Measurements from ENCODE around the gene PAIP1. TPM values are rescaled to one million over a fixed set of nuclear protein-coding genes. Genes with fewer than 3 reads are reported as not detected.

The PAIP1 gene
- total and polyA plus RNA-seq, 2 experiments from 2014 or later = 151 to 298 TPM

DNA sequence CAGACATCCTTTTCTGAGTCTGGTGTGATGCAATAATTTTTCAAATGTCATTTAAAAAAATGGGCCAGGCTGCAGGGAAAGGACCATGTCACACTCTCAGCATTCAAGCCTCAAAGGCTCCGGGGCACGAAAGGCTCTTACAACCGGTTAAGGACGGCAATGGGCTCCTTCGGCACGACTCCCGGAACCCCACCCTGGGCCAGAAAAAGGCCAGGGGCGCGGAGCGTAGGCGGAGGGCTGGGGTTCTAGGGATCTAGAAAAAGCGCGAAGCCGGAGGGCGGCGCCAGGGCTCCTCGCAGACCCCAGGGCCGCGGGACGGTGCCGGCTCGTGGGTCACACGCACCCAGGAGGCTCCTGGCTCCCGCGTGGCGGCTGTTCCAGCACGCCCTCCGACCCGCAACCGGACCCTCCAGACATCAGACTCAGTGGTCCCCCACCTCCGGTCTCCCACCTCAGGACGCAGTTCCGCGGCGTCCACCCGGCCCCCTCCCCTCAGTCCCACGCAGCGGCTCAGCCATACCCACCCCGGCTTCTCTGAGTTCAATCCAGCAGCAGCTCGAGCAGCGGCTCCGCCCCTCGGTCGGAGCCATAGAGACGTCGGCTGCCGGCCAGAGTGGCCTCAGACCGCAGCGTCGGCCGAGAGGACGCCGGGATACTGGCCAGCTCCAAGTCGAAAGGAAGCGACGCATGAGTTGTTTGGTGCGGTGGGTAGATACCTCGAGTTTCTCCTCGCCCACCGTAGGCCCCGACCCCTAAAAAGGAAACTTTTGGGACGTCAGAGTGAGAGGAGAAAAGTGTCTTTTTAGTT lies 73.4 kb downstream of the PAIP1 start, which contains the start of gene TMEM267:
TSS of gene TMEM267 (minus strand) at position 568 of the 808 bp plus-strand sequence. CDS start 29,896 bp downstream, outside the sequence.
- Histone ChIP-seq H3K27me3 (no peaks in the 10 kb centered on the region), H3K36me3 (no peaks in the 10 kb centered on the region), H3K4me3 (peak within 1 kb of the TSS; percentile 78), H3K4me1 (ENCODE audit: low read depth) (peaks cover 4% of the 10 kb centered on the region), H3K27ac (peak within 1 kb of the TSS; percentile 87), H3K9me3 (ENCODE audit: low read depth) (no peaks in the 10 kb centered on the region)
- peak; percentile 95 to 97 for DNase-seq (ENCODE audit: low read depth in 1 of 2, low spot score in 1 of 2)
- TF ChIP-seq, protein P1, sequence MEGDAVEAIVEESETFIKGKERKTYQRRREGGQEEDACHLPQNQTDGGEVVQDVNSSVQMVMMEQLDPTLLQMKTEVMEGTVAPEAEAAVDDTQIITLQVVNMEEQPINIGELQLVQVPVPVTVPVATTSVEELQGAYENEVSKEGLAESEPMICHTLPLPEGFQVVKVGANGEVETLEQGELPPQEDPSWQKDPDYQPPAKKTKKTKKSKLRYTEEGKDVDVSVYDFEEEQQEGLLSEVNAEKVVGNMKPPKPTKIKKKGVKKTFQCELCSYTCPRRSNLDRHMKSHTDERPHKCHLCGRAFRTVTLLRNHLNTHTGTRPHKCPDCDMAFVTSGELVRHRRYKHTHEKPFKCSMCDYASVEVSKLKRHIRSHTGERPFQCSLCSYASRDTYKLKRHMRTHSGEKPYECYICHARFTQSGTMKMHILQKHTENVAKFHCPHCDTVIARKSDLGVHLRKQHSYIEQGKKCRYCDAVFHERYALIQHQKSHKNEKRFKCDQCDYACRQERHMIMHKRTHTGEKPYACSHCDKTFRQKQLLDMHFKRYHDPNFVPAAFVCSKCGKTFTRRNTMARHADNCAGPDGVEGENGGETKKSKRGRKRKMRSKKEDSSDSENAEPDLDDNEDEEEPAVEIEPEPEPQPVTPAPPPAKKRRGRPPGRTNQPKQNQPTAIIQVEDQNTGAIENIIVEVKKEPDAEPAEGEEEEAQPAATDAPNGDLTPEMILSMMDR (IDR thresholded peaks at IDR 0.05; ENCODE audit: low read depth, low read length) = no peak

- no peaks in the 10 kb centered on the region for H3K27me3 ChIP-seq
- H3K9me3 ChIP-seq (ENCODE audit: low read depth) = no peaks in the 10 kb centered on the region
- no peaks in the 10 kb centered on the region for H3K36me3 ChIP-seq
- peak overlapping the region; percentile 78 for H3K4me3 ChIP-seq
- peaks cover 4% of the 10 kb centered on the region for H3K4me1 ChIP-seq (ENCODE audit: low read depth)
- TF ChIP-seq, protein P1 (IDR thresholded peaks at IDR 0.05; ENCODE audit: low read depth, low read length) = no peak
- peak overlapping the region; percentile 87 for H3K27ac ChIP-seq
- DNase-seq (ENCODE audit: low read depth in 1 of 2, low spot score in 1 of 2) = peak in 1 of 2 donors; percentile 32
Observed at GRCh38 chr5:43482490-43483297, 74.2 kb downstream of the PAIP1 start.

Other genes with a start within 250 kb of the PAIP1 start
- gene HMGCS1, start 243.7 kb downstream of the PAIP1 start, total RNA-seq = 84.1 and 202 TPM in 2 replicates
- 48.5 and 105 TPM in 2 replicates for gene HMGCS1, start 243.7 kb downstream of the PAIP1 start, polyA plus RNA-seq
- 0.07 TPM in 1 of 2 replicates, not detected in the other for gene CCL28, start 144.7 kb downstream of the PAIP1 start, total RNA-seq
- gene CCL28, start 144.7 kb downstream of the PAIP1 start, polyA plus RNA-seq = 0.64 TPM in 1 of 2 replicates, not detected in the other
- 3.1 TPM in 2 replicates for gene TMEM267, start 73.2 kb downstream of the PAIP1 start, total RNA-seq
- 8.8 and 8.9 TPM in 2 replicates for gene TMEM267, start 73.2 kb downstream of the PAIP1 start, polyA plus RNA-seq
- gene C5orf34, start 41.9 kb downstream of the PAIP1 start, total RNA-seq = 1.0 and 3.7 TPM in 2 replicates
- gene C5orf34, start 41.9 kb downstream of the PAIP1 start, polyA plus RNA-seq = 5.2 and 9.7 TPM in 2 replicates
- gene NNT, start 46.1 kb upstream of the PAIP1 start, total RNA-seq = 97.6 and 123 TPM in 2 replicates
- gene NNT, start 46.1 kb upstream of the PAIP1 start, polyA plus RNA-seq = 103 and 142 TPM in 2 replicates